AML-193 (cell line): Measurements from ENCODE around the gene NUDT4.

Source experiments
- DNase-seq, 2 experiments: peaks; one replicate each; lab custom pipeline; 2025; lab: John Stamatoyannopoulos, UW

Gene NUDT4

GRCh38 chr12:93377252-93378195 lies at the start of gene NUDT4:
Gene NUDT4 (plus strand): TSS chr12:93377925. CDS start chr12:93378323, 398 bp downstream.
- DNase-seq, result peak; percentile 74 to 75

- DNase-seq, result no peak
Measured at GRCh38 chr12:93333054-93333453, 44.7 kb upstream of the NUDT4 start.

GRCh38 chr12:93333828-93334227 lies 43.9 kb upstream of the NUDT4 start:
- no peak for DNase-seq

GRCh38 chr12:93335603-93336162 lies 42.0 kb upstream of the NUDT4 start:
- no peak for DNase-seq

- no peak for DNase-seq
Measured at GRCh38 chr12:93336291-93336741, 41.4 kb upstream of the NUDT4 start.

GRCh38 chr12:93338598-93338997 lies 39.1 kb upstream of the NUDT4 start:
- no peak for DNase-seq

GRCh38 chr12:93339695-93340094 lies 38.0 kb upstream of the NUDT4 start:
- DNase-seq, result no peak

GRCh38 chr12:93341409-93342049 lies 36.2 kb upstream of the NUDT4 start:
- DNase-seq, result no peak

- DNase-seq, result no peak
Measured at GRCh38 chr12:93347054-93347785, 30.5 kb upstream of the NUDT4 start.

- no peak for DNase-seq
Measured at GRCh38 chr12:93348575-93349435, 28.9 kb upstream of the NUDT4 start.

- no peak for DNase-seq
Measured at GRCh38 chr12:93351726-93352125, 26.0 kb upstream of the NUDT4 start.

GRCh38 chr12:93352321-93352720 lies 25.4 kb upstream of the NUDT4 start:
- DNase-seq, result no peak

GRCh38 chr12:93356214-93356613 lies 21.5 kb upstream of the NUDT4 start:
- no peak for DNase-seq

- no peak for DNase-seq
Measured at GRCh38 chr12:93358058-93358457, 19.7 kb upstream of the NUDT4 start.

GRCh38 chr12:93358821-93359220 lies 18.9 kb upstream of the NUDT4 start:
- no peak for DNase-seq

GRCh38 chr12:93360688-93361087 lies 17.0 kb upstream of the NUDT4 start:
- no peak for DNase-seq

- no peak for DNase-seq
Measured at GRCh38 chr12:93361151-93361919, 16.4 kb upstream of the NUDT4 start.

GRCh38 chr12:93363841-93364297 lies 13.9 kb upstream of the NUDT4 start:
- DNase-seq, result peak in 1 of 2 experiments; percentile 36

GRCh38 chr12:93365616-93366405 lies 11.9 kb upstream of the NUDT4 start:
- DNase-seq, result no peak
